SK-N-SH (cell line): ENCODE results near the gene GDPD4. TPM values are rescaled to one million over a fixed set of nuclear protein-coding genes. Genes with fewer than 3 reads are reported as not detected.

Experiments
- CTCF ChIA-PET: fragments of 300-600, 350-600 bp; formaldehyde crosslinking; extraction: SDS; loops from one replicate; lab custom pipeline; 2021; lab: Yijun Ruan, JAX
- POLR2A ChIA-PET: fragments of 350-600 bp; sonication (Branson Sonifier 250); formaldehyde crosslinking; extraction: SDS; loops from one replicate; lab custom pipeline; 2020; ENCODE audit warnings: antibody characterized with exemption, inconsistent platforms; lab: Yijun Ruan, JAX
- DNase-seq: peaks from one replicate; pipeline ENCODE4 v3.0.0; 2012
- H2AFZ ChIP-seq: fragments of 200-600 bp; sonication (generic); 2 replicates; pipeline ENCODE4 v1.8.1; 2016; ENCODE audit warnings: antibody characterized with exemption, mild to moderate bottlenecking, low read depth
- H3F3A ChIP-seq: fragments of 200-600 bp; sonication (generic); replicated peaks from 2 replicates; pipeline ENCODE3; 2016; ENCODE audit warnings: antibody characterized with exemption, mild to moderate bottlenecking; ENCODE audit not compliant: insufficient read depth
- H3K27ac ChIP-seq, 2 experiments: fragments of 200-500 bp in 1 of 2; fragments of 200-600 bp in 1 of 2; sonication (Bioruptor generic) in 1 of 2; sonication (generic), shearing (Covaris generic) in 1 of 2; 2 replicates each; pipeline versions ENCODE4 v1.5.1 to v1.6.1; 2014 to 2016; ENCODE audit warnings: low read depth in 2 of 2, inconsistent platforms in 1 of 2, low read length in 1 of 2, mild to moderate bottlenecking in 1 of 2, mixed read lengths in 1 of 2
- H3K27me3 ChIP-seq: fragments of 200-600 bp; sonication (generic), shearing (Covaris generic); 2 replicates; pipeline ENCODE4 v1.6.1; 2016; ENCODE audit warnings: mixed run types; ENCODE audit not compliant: insufficient read depth
- H3K36me3 ChIP-seq, 2 experiments: fragments of 200-500 bp in 1 of 2; fragments of 200-600 bp in 1 of 2; sonication (Bioruptor generic) in 1 of 2; sonication (generic) in 1 of 2; replicated peaks in 1 of 2; 2 replicates each; pipeline versions ENCODE3 to v1.5.1; 2014 to 2016; ENCODE audit warnings: low read length in 1 of 2, mild to moderate bottlenecking in 1 of 2; ENCODE audit not compliant: insufficient read depth in 2 of 2, control insufficient read depth in 1 of 2
- H3K4me1 ChIP-seq, 2 experiments: fragments of 200-500 bp in 1 of 2; fragments of 200-600 bp in 1 of 2; sonication (Bioruptor generic) in 1 of 2; sonication (generic), shearing (Covaris generic) in 1 of 2; 2 replicates each; pipeline versions ENCODE4 v1.5.1 to v1.6.1; 2014 to 2016; ENCODE audit warnings: low read depth in 1 of 2, low read length in 1 of 2, mixed run types in 1 of 2; ENCODE audit not compliant: insufficient read depth in 2 of 2, control insufficient read depth in 1 of 2
- H3K4me2 ChIP-seq: fragments of 200-600 bp; sonication (generic), shearing (Covaris generic); 2 replicates; pipeline ENCODE4 v1.6.1; 2017; ENCODE audit warnings: mixed run types
- H3K4me3 ChIP-seq, 2 experiments: fragments of 200-500 bp in 1 of 2; fragments of 200-600 bp in 1 of 2; sonication (Bioruptor generic) in 1 of 2; sonication (generic), shearing (Covaris generic) in 1 of 2; 2 replicates each; pipeline versions ENCODE4 v1.5.1 to v1.8.1; 2014 to 2016; ENCODE audit warnings: low read depth in 2 of 2, inconsistent platforms in 1 of 2, low read length in 1 of 2, mild to moderate bottlenecking in 1 of 2, mixed read lengths in 1 of 2, moderate library complexity in 1 of 2
- H3K79me2 ChIP-seq: fragments of 200-600 bp; sonication (generic); 2 replicates; pipeline ENCODE4 v1.8.1; 2017; ENCODE audit warnings: mild to moderate bottlenecking; ENCODE audit not compliant: insufficient read depth
- H3K9ac ChIP-seq: fragments of 200-600 bp; sonication (generic); 2 replicates; pipeline ENCODE4 v1.6.1; 2017; ENCODE audit warnings: mixed run types
- H3K9me2 ChIP-seq: fragments of 200-600 bp; sonication (generic); 2 replicates; pipeline ENCODE4 v1.6.1; 2017; ENCODE audit warnings: mixed run types
- H3K9me3 ChIP-seq: fragments of 200-600 bp; sonication (generic); 2 replicates; pipeline ENCODE4 v1.6.1; 2017; ENCODE audit warnings: mixed run types, mild to moderate bottlenecking, moderate library complexity
- H4K20me1 ChIP-seq: fragments of 200-600 bp; sonication (generic); 2 replicates; pipeline ENCODE4 v1.6.1; 2017; ENCODE audit warnings: mild to moderate bottlenecking, mixed run types; ENCODE audit not compliant: insufficient read depth
- CHD2 ChIP-seq: fragments of 150-350 bp; IDR thresholded peaks from 2 replicates; pipeline ENCODE4 v1.6.1; 2018; ENCODE audit warnings: low read length; ENCODE audit not compliant: partially characterized antibody
- CTCF ChIP-seq: fragments of 200-600 bp; sonication (generic); IDR thresholded peaks from 2 replicates; pipeline ENCODE4 v1.6.1; 2017; ENCODE audit warnings: antibody characterized with exemption, mild to moderate bottlenecking, moderate library complexity
- ELF1 ChIP-seq: IDR thresholded peaks from 2 replicates; pipeline ENCODE4 v1.4.0; 2012
- EP300 ChIP-seq, 2 experiments: IDR thresholded peaks; 2 replicates each; pipeline versions ENCODE4 v1.4.0 to v1.6.1; 2012; ENCODE audit warnings: borderline replicate concordance in 1 of 2, low read depth in 1 of 2, low read length in 1 of 2
- EZH2phosphoT487 ChIP-seq: fragments of 200-600 bp; sonication (generic); IDR thresholded peaks from 2 replicates; pipeline ENCODE4 v1.6.1; 2017; ENCODE audit warnings: low read depth, mixed run types, mild to moderate bottlenecking, antibody characterized with exemption, moderate library complexity, borderline replicate concordance
- FOXJ3 ChIP-seq: sonication (generic); formaldehyde crosslinking; IDR thresholded peaks from 2 replicates; pipeline ENCODE4 v1.5.1; 2020; ENCODE audit warnings: mild to moderate bottlenecking, missing genetic modification reagents
- FOXM1 ChIP-seq: IDR thresholded peaks from 2 replicates; pipeline ENCODE4 v1.4.0; 2012; ENCODE audit warnings: low read depth, mild to moderate bottlenecking
- GABPA ChIP-seq: IDR thresholded peaks from 2 replicates; pipeline ENCODE4 v1.4.0; 2012; ENCODE audit warnings: low read depth, mild to moderate bottlenecking
- MAX ChIP-seq: IDR thresholded peaks from 2 replicates; pipeline ENCODE4 v1.4.0; 2012; ENCODE audit warnings: low read depth
- MXI1 ChIP-seq: IDR thresholded peaks from 2 replicates; pipeline ENCODE4 v1.6.1; 2012; ENCODE audit warnings: mild to moderate bottlenecking, low read depth, low read length, improper control_type of control experiment
- PBX3 ChIP-seq: IDR thresholded peaks from 2 replicates; pipeline ENCODE4; 2012
- RAD21 ChIP-seq: IDR thresholded peaks from 2 replicates; pipeline ENCODE4 v1.6.1; 2012; ENCODE audit warnings: mild to moderate bottlenecking, low read length
- REST ChIP-seq: IDR thresholded peaks from 2 replicates; pipeline ENCODE4 v1.6.1; 2012; ENCODE audit warnings: mild to moderate bottlenecking, low read depth, low read length, moderate library complexity
- RXRA ChIP-seq: IDR thresholded peaks from 2 replicates; pipeline ENCODE4 v1.4.0; 2012; ENCODE audit warnings: low read depth, mild to moderate bottlenecking, borderline replicate concordance
- SIN3A ChIP-seq: IDR thresholded peaks from 2 replicates; pipeline ENCODE4 v1.6.1; 2012; ENCODE audit warnings: low read depth, mild to moderate bottlenecking, low read length, moderate library complexity, borderline replicate concordance
- SMC3 ChIP-seq: IDR thresholded peaks from 2 replicates; pipeline ENCODE4 v1.6.1; 2012; ENCODE audit warnings: low read depth, low read length, improper control_type of control experiment
- TAF1 ChIP-seq: IDR thresholded peaks from 2 replicates; pipeline ENCODE4 v1.6.1; 2012; ENCODE audit warnings: low read depth, mild to moderate bottlenecking, low read length, moderate library complexity, borderline replicate concordance
- TCF12 ChIP-seq: IDR thresholded peaks from 2 replicates; pipeline ENCODE4 v1.4.0; 2012
- YY1 ChIP-seq: IDR thresholded peaks from 2 replicates; pipeline ENCODE4 v1.4.0; 2012; ENCODE audit warnings: low read depth, mild to moderate bottlenecking
- WGBS: methylation state at CpG from one replicate; pipeline ENCODE4 v1.1.6; 2017; ENCODE audit warnings: low lambda C conversion rate; 5-methylcytosine and 5-hydroxymethylcytosine counted together
- polyA plus RNA-seq, 3 experiments: library from polyadenylated mRNA; depleted of rRNA; stranded (reverse); fragments of >200 nt; gene quantifications; 2 replicates each; pipeline ENCODE4 v1.2.3, GENCODE V29; 2012

GDPD4 gene
- polyA plus RNA-seq, 1 of the 3 experiments (the other 2 are of a cell fraction) = not detected

GRCh38 chr11:77206264-77207018 lies 95.0 kb downstream of the GDPD4 start:
- DNase-seq = peak; percentile 11
- Histone ChIP-seq H3K4me2 (no peak overlapping the region), H3K79me2 (no peaks in the 10 kb centered on the region), H4K20me1 (no peaks in the 10 kb centered on the region), H3K27me3 (no peaks in the 10 kb centered on the region), H3K4me1 (no peaks in the 10 kb centered on the region), H2AFZ (no peak overlapping the region), H3K9me2 (no peaks in the 10 kb centered on the region), H3K27ac (no peak overlapping the region), H3K9ac (no peak overlapping the region), H3F3A (no peaks in the 10 kb centered on the region), H3K36me3 (no peaks in the 10 kb centered on the region), H3K4me3 (no peak overlapping the region), H3K9me3 (no peaks in the 10 kb centered on the region)
- no peak for TF ChIP-seq FOXJ3 (CRISPR knock-in tag)
- no peak for TF ChIP-seq ELF1
- TF ChIP-seq CHD2 = no peak
- TF ChIP-seq REST = no peak
- TF ChIP-seq TAF1 = no peak
- TF ChIP-seq GABPA = no peak
- ChIA-PET CTCF (interaction anchor here (1.0 to 1.2 kb wide), 3 partner anchors 10 to 342 kb away, joined by 3 to 4 read pairs (median 4); no protein-coding TSS in a partner anchor), POLR2A (no interaction called here)
- WGBS = 80% methylated on average over 13 of the region's 13 CpGs

- 87% methylated on average over 11 of the region's 30 CpGs for WGBS
- TF ChIP-seq EZH2phosphoT487 (no peak), EP300 (IDR thresholded peaks at IDR 0.05; ENCODE audit: borderline replicate concordance in 1 of 2, low read depth in 1 of 2, low read length in 1 of 2) (no peak), MAX (no peak), SIN3A (no peak), CTCF (no peak), MXI1 (no peak), SMC3 (no peak), RAD21 (no peak), PBX3 (no peak), RXRA (no peak), YY1 (no peak), FOXM1 (no peak), TCF12 (no peak), ELF1 (no peak)
Observed at GRCh38 chr11:77205467-77206263, 95.8 kb downstream of the GDPD4 start.

More at GRCh38 chr11:77205467-77206263, 95.8 kb downstream of the GDPD4 start:
- no peaks in the 10 kb centered on the region for H4K20me1 ChIP-seq
- no peak overlapping the region for H3K27ac ChIP-seq
- ChIA-PET CTCF (interaction anchor here (1.1 to 2.2 kb wide), 4 partner anchors 16 to 343 kb away, joined by 3 to 8 read pairs (median 5); partner anchors contain the start of gene MYO7A), POLR2A (no interaction called here)
- no peaks in the 10 kb centered on the region for H3K9me3 ChIP-seq
- DNase-seq = peak; percentile 23
- H3K4me1 ChIP-seq = no peaks in the 10 kb centered on the region
- H3F3A ChIP-seq = no peaks in the 10 kb centered on the region
- H3K36me3 ChIP-seq = no peaks in the 10 kb centered on the region
- no peak overlapping the region for H2AFZ ChIP-seq
- no peak overlapping the region for H3K4me2 ChIP-seq
- H3K4me3 ChIP-seq = no peak overlapping the region
- no peaks in the 10 kb centered on the region for H3K27me3 ChIP-seq
- H3K9ac ChIP-seq = no peak overlapping the region
- H3K79me2 ChIP-seq = no peaks in the 10 kb centered on the region
- no peaks in the 10 kb centered on the region for H3K9me2 ChIP-seq
